ENCODE data around the gene RAB27A.
"Not testable (repeated sequence)": the region's sequence is repeated elsewhere in the genome, so short reads cannot be mapped to it uniquely, and the experiment has no call there.

The RAB27A gene

GRCh38 chr15:55289746-55290527 lies at the start of gene RAB27A:
Gene RAB27A, minus strand, starts transcription at chr15:55289813. Its CDS starts 54,879 bp downstream, at chr15:55234934.
- peak; percentile 31 for DNase-seq

GRCh38 chr15:55337160-55337559 lies 47.5 kb upstream of the RAB27A start:
- no peak for DNase-seq

DNA sequence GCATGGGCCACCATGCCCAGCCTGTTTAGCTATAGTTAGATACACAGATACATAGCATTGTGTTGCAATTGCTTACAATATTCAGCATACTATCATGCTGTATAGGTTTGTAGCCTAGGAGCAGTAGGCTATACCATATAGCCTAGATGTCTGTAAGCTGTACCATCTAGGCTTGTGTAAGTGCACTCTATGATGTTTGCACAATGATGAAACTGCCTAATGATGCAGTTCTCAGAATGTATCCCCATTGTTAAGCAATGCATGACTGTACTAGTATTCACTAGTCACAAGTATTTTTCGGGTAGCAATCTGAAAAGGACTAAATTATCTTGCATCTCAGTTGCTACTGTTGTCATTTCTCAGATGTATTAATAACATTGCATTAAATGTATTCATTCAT lies 45.4 kb upstream of the RAB27A start:
- no peak for DNase-seq

DNA sequence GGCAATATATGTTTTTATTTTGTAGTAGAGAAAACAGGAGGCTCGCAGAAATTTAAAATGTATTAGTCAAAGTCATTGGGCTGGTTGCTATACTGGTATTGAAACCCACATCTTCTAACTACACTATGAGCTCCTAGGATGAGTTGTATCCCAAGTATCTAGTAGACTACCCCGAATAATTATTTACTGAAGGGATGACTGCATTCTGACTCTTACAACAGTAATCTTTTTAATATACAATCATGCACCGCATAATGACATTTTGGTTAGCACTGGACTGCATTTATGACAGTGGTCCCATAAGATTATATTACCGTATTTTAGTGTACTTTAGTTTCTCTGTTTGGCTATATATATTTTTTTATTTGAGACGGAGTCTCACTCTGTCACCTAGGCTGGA lies 44.8 kb upstream of the RAB27A start:
- no peak for DNase-seq

DNA sequence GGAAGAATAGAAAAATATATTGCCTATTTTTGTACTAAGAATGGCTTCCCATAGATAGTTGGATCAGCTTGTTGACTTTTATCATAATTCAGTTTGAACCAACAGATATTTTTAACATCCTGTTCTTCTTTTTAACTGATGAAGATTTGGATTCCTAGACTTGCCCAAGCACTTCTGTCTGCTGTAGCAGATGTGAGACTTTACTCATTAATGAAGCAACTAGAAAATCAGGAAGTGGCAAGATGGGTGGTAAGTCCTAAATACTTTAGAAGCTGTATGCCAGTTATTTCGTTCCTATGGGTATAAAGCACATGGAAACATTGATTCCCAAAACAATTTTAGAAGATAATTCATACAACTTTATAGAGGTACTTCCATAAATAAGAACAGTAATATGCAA lies 37.8 kb upstream of the RAB27A start:
- no peak for DNase-seq

DNA sequence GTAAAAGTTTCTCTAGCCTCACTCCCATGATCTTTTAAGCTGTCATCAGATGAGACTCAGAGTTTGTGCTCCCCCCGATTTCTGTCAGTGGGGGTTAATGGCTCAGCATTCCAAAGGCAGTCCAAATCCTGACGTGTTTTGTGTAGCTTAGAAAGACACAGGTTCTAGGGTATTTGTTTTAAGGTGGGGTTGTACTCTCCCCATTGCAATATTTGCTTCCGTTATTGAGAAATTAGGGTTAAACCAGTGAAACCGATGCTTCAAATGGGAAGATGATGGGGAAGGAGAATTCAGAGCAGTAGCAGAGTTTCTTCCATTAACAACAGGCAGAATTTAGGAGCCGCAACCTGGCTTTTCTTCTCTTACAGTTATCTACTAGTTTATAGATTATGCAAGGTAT lies 32.9 kb upstream of the RAB27A start:
- DNase-seq, result no peak

- no peak for DNase-seq
Observed at GRCh38 chr15:55320963-55321362, 31.4 kb upstream of the RAB27A start.

DNA sequence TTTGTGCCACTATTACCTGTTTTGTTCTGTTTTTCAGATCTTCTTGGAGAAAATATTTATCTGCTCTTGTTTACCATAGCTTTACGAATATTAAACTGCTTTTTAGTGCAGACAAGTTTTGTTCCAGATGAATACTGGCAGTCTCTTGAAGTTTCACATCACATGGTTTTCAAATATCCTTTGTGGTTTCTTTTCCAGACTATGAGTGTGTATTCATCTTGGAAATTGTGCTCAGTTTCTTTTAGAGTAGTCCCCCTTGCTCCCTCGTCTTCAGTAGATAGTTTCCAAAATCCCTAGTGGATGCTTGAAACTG lies 30.6 kb upstream of the RAB27A start:
- DNase-seq, result no peak

- DNase-seq, result no peak
Observed at GRCh38 chr15:55319537-55320237, 30.1 kb upstream of the RAB27A start.

DNA sequence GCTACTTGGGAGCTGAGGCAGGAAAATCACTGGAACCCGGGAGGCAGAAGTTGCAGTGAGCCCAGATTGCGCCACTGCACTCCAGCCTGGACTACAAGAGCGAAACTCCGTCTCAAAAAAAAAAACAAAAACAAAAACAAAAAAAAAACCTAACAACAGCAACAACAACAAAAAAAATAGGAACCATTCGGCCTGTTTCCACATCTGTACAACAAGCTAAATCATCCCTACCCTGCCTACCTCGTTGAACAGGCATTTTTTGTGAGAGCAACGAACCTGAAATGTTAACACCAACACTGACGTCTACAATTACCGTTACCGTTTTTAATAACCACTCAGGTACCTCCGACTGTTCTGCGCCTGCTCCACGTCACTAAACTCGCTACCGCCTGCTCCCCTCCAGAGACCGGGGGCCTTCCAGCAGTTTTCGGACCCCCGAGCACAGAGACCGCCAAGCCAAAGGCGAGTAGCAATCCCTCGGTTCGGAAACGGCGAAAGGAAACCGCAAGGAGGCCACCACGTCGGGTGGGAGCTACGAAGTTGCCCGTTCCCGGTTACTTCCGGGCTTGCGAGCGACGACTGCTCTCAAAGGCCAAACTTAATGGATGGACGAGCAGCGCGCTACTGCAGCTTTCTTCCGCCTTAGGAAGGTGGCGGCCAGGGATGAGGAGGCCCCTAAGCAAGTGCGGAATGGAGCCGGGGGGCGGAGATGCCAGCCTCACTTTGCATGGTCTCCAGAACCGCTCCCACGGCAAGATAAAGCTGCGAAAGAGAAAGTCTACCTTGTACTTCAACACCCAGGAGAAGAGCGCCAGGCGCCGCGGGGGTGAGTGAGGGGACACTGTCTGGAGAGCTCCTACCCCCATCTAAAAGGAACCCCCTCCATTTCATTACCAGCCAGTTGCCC lies 29.2 kb upstream of the RAB27A start, which contains the start of the genes PIGB and PIGBOS1:
Gene PIGB (plus strand): TSS at position 635 of the 907 bp plus-strand sequence. CDS start 29 bp downstream, at position 664.
Gene PIGBOS1 (minus strand): TSS at position 536 of the 907 bp plus-strand sequence. CDS start 1,331 bp downstream, outside the sequence.
- peak; percentile 64 for DNase-seq

DNA sequence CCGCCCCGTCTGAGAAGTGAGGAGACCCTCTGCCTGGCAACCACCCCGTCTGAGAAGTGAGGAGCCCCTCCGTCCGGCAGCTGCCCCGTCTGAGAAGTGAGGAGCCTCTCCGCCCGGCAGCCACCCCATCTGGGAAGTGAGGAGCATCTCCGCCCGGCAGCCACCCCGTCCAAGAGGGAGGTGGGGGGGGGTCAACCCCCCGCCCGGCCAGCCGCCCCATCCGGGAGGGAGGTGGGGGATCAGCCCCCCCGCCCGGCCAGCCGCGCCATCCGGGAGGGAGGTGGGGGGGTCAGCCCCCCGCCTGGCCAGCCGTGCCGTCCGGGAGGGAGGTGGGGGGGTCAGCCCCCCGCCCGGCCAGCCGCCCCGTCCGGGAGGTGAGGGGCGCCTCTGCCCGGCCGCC lies 13.2 kb upstream of the RAB27A start:
- not testable (repeated sequence) for DNase-seq

- no peak for DNase-seq
Observed at GRCh38 chr15:55297315-55297714, 7.7 kb upstream of the RAB27A start.

GRCh38 chr15:55290528-55291057 lies 980 bp upstream of the RAB27A start:
- peak; percentile 52 for DNase-seq

GRCh38 chr15:55289011-55289745 lies 435 bp downstream of the RAB27A start:
- DNase-seq, result no peak

- DNase-seq, result no peak
Observed at GRCh38 chr15:55288006-55288717, 1.5 kb downstream of the RAB27A start.

GRCh38 chr15:55286442-55287189 lies 3.0 kb downstream of the RAB27A start:
- not testable (repeated sequence) for DNase-seq

DNA sequence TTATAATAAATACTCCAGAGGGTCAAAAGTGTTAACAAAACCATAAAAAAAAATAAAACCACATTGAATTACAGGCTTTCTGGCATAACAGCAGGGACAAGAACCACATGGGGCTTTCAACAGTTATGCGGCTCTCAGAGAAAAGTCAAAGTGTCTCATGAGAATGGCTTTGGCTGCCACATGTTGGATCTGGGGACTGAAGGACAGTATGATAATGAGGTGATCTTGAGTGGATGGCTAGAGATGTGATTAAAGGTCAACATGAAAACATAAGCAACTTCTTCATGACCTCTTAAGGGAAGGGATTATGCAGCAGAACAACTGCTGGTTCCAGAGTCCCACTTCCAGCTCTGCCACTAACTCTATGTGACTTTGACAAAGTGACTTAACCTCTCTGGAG lies 5.2 kb downstream of the RAB27A start:
- no peak for DNase-seq

GRCh38 chr15:55283379-55284147 lies 6.0 kb downstream of the RAB27A start:
- DNase-seq, result no peak

DNA sequence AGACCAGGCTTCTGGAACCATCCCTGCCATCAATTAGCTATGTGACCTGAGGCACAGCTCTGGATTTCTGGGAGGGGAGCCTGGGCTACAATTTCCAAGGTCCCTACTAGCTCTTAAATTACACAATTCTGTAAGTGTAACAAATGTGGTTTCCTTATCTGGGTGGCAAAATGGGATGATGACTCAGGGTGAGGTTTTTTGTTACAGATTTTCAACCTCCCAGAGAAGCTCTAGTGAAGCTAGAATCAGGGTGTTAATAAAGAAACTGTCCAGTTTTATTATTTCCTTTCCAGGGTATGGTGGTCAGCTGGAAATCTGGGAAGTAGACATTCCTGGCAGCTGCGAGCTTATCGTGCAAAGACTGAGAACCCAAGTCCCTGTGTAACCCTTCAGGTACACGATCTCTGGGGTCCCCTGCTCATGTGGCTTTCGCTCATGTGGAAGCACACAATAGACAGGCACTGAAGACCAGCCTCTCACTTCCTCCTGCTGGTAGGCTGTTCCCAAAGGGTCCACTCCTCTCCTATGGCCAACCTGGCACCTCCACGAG lies 7.3 kb downstream of the RAB27A start:
- no peak for DNase-seq
